ENCODE measurements around the gene AK1. TPM values are rescaled to one million over a fixed set of nuclear protein-coding genes. Genes with fewer than 3 reads are reported as not detected.
A peak's percentile ranks its signal among the peaks of the same experiment; 100 is the strongest.

Gene AK1
- total RNA-seq, 2 donors from 2014 or later = 22.2 to 123 TPM

GRCh38 chr9:127853312-127854183, 23.9 kb downstream of the AK1 start:
- Histone ChIP-seq H3K36me3 (no peaks in the 10 kb centered on the region), H3K27ac (peak overlapping the region; percentile 60 to 69), H3K27me3 (replicated peaks; ENCODE audit: insufficient read depth) (no peaks in the 10 kb centered on the region), H3K4me3 (peak overlapping the region; percentile 39 to 40), H3K4me1 (replicated peaks) (no peaks in the 10 kb centered on the region), H3K9me3 (no peaks in the 10 kb centered on the region)
- DNase-seq (ENCODE audit: low spot score) = no peak
- TF ChIP-seq, protein P1, sequence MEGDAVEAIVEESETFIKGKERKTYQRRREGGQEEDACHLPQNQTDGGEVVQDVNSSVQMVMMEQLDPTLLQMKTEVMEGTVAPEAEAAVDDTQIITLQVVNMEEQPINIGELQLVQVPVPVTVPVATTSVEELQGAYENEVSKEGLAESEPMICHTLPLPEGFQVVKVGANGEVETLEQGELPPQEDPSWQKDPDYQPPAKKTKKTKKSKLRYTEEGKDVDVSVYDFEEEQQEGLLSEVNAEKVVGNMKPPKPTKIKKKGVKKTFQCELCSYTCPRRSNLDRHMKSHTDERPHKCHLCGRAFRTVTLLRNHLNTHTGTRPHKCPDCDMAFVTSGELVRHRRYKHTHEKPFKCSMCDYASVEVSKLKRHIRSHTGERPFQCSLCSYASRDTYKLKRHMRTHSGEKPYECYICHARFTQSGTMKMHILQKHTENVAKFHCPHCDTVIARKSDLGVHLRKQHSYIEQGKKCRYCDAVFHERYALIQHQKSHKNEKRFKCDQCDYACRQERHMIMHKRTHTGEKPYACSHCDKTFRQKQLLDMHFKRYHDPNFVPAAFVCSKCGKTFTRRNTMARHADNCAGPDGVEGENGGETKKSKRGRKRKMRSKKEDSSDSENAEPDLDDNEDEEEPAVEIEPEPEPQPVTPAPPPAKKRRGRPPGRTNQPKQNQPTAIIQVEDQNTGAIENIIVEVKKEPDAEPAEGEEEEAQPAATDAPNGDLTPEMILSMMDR (IDR thresholded peaks at IDR 0.05) = no peak
- no peak for TF ChIP-seq POLR2A (IDR thresholded peaks at IDR 0.05)
- no peak for TF ChIP-seq POLR2AphosphoS5 (IDR thresholded peaks at IDR 0.05)
- 58% methylated on average over 13 of the region's 13 CpGs for WGBS
- intact Hi-C loops (cut with DNase I) = no loop called here

GRCh38 chr9:127852829-127853228, 24.6 kb downstream of the AK1 start:
- TF ChIP-seq POLR2AphosphoS5 (IDR thresholded peaks at IDR 0.05) (no peak), POLR2A (IDR thresholded peaks at IDR 0.05) (no peak)
- TF ChIP-seq, protein P1 (IDR thresholded peaks at IDR 0.05) = no peak
- H3K4me3 ChIP-seq = peak overlapping the region in 1 of 2 donors; percentile 39
- H3K27me3 ChIP-seq (replicated peaks; ENCODE audit: insufficient read depth) = no peaks in the 10 kb centered on the region
- no peaks in the 10 kb centered on the region for H3K36me3 ChIP-seq
- no peaks in the 10 kb centered on the region for H3K4me1 ChIP-seq (replicated peaks)
- peak overlapping the region in 1 of 2 donors; percentile 60 for H3K27ac ChIP-seq
- H3K9me3 ChIP-seq = no peaks in the 10 kb centered on the region
- 75% methylated on average over 9 of the region's 9 CpGs for WGBS
- DNase-seq (ENCODE audit: low spot score) = no peak
- intact Hi-C loops (cut with DNase I) = no loop called here

DNA sequence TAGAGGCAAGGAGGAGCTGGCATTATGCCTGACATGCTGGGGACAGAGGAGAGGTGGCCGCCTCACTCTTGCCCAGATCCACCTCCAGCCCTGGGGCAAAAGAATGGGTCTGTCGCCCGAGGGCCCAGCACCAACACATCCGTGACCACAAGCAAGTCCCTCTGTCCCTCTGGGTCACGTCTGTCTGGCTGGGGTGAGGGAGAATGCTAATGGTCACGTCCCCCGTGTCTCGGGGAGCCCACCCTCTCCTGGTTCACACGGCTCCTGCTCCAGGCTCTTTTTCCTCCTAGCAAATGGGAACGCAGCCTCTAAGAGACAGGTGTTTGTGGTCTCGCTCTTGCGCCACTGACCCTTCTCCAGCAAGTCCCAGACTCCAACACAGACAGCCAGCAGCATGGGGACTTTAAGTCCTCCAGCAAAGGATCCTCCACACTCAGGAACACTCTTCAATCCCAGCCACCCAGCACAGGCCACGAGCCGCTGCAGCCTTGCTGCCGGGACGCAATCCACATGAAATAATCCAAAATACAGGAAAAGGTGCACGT, 27.1 kb downstream of the AK1 start:
- intact Hi-C loops (cut with DNase I) = no loop called here
- no peaks in the 10 kb centered on the region for H3K36me3 ChIP-seq
- WGBS = 92% methylated on average over 17 of the region's 17 CpGs
- DNase-seq (ENCODE audit: low spot score) = no peak
- H3K4me3 ChIP-seq = no peak overlapping the region
- H3K9me3 ChIP-seq = no peaks in the 10 kb centered on the region
- no peak overlapping the region for H3K27ac ChIP-seq
- TF ChIP-seq POLR2AphosphoS5 (IDR thresholded peaks at IDR 0.05) = no peak
- no peaks in the 10 kb centered on the region for H3K27me3 ChIP-seq (replicated peaks; ENCODE audit: insufficient read depth)
- H3K4me1 ChIP-seq (replicated peaks) = no peaks in the 10 kb centered on the region

DNA sequence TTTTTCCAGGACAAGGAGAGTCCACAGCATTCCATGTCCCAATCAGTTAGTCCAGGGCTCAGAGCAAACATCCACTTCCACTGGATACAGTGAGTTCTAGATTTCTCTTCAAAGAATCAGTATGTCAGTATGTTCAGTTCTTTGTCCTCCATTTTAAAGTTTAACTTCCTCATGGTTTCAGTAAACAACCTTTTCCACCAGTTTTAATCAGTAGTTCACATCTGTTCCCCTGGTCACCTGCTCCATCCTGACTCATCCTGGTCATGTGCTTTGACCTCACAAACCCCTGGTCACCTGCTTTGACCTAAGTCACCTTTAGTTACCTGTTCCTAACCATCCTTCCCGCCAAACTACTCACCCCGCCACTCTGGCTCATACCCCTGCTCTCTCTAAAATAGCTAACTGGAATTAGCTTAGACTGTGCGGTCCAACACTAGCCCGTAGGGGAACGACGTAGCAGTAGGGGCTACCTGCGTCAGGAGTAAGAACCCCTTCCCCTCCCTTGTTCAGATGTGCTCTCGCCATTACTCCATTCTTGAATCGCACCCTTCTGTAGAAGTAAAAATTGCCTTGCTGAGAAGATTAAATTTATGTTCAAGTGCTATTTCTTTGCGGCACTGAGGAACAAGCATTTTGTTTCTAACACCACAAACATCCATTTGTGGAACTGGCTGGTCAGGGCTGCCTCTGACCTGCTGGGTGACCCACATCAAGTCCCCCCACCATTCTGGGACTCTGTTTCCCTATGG, 28.5 kb downstream of the AK1 start:
- DNase-seq (ENCODE audit: low spot score) = no peak
- WGBS = 96% methylated on average over 9 of the region's 10 CpGs
- intact Hi-C loops (cut with DNase I) = no loop called here
- no peaks in the 10 kb centered on the region for H3K27me3 ChIP-seq (replicated peaks; ENCODE audit: insufficient read depth)
- no peaks in the 10 kb centered on the region for H3K9me3 ChIP-seq
- no peak for TF ChIP-seq POLR2AphosphoS5 (IDR thresholded peaks at IDR 0.05)
- H3K4me1 ChIP-seq (replicated peaks) = no peaks in the 10 kb centered on the region
- H3K36me3 ChIP-seq = no peaks in the 10 kb centered on the region
- H3K4me3 ChIP-seq = no peak overlapping the region
- H3K27ac ChIP-seq = no peak overlapping the region

DNA sequence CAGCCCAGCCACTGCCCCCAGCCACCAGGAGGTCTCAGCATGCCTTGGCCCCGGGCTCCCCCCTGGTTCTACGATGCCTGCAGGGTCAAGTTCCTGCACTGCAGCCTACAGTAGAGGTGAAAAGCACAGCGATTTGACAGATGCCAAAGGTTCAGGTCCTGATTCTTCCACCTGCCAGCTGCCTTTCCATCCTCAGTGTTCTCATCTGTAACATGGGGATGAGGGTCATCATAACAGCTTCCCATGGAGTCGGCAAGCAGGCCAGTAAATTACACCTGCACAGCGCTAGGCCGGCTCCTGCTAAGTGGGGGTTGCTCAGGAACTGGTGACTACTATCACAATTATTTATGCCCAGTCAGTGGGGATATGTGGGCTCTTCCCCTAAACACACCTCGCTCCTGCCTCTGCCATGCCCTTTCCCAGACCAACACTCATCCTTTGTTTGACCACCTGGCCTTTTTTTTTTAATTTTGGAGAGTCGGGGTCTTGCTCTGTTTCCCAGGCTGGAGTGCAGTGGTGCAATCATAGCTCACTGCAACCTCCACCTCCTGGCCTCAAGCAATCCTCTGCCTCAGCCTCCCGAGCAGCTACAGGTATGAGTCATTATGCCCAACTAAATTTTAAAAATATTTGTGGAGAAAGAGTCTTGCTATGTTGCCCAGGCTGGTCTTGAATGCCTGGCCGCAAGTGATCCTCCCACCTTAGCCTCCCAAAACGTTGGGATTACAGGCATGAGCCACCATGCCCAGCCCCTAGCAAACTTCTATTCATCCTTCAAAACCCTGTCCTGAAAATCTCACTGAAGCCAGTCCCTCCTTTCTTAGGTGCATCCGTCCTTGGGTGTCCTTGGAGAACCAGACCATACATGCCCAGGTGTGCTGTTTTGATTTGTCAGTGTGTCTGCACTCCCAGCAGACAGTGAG, 29.4 kb downstream of the AK1 start:
- 84% methylated on average over 12 of the region's 12 CpGs for WGBS
- no peak for DNase-seq (ENCODE audit: low spot score)

More for the DNA sequence above, 29.4 kb downstream of the AK1 start:
- Histone ChIP-seq H3K9me3 (no peaks in the 10 kb centered on the region), H3K27ac (no peak overlapping the region), H3K36me3 (no peaks in the 10 kb centered on the region), H3K27me3 (replicated peaks; ENCODE audit: insufficient read depth) (no peaks in the 10 kb centered on the region), H3K4me3 (no peak overlapping the region), H3K4me1 (replicated peaks) (no peaks in the 10 kb centered on the region)
- intact Hi-C loops (cut with DNase I) = no loop called here
- TF ChIP-seq POLR2AphosphoS5 (IDR thresholded peaks at IDR 0.05) = no peak
- TF ChIP-seq, protein P1 (IDR thresholded peaks at IDR 0.05) = no peak
- TF ChIP-seq POLR2A (IDR thresholded peaks at IDR 0.05) = no peak
